Embryonic facial prominence (tissue), 1 donor: ENCODE results near the gene FSTL4.

Source experiments
- DNase-seq: peaks from one replicate; pipeline ENCODE4 v3.0.0-alpha.2; 2016; ENCODE audit errors: extremely low spot score

FSTL4 gene

GRCh38 chr5:133341915-133342710 is 270.2 kb downstream of the FSTL4 start:
- no peak for DNase-seq

DNA sequence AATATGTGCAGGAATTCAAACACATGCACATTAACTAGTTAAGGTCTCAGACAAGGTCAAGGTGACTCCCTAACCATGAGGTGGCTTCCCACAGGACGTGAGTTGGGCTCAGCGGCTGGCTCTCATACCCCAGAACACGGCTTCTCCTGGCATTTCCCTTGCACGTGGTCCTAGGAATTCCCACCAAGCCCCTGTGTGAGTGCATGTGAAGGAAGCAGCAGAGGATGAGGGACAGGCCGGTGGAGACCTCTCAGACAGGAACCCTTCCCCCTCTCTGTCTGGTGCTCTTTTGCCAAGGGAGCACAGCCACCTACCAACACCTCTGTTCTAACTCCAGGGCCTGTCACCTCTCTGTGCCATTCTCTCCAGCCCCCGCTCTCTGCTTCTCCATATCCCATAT is 271.0 kb downstream of the FSTL4 start:
- DNase-seq: no peak

- DNase-seq: no peak
Measured at GRCh38 chr5:133340822-133341221, 271.5 kb downstream of the FSTL4 start.

DNA sequence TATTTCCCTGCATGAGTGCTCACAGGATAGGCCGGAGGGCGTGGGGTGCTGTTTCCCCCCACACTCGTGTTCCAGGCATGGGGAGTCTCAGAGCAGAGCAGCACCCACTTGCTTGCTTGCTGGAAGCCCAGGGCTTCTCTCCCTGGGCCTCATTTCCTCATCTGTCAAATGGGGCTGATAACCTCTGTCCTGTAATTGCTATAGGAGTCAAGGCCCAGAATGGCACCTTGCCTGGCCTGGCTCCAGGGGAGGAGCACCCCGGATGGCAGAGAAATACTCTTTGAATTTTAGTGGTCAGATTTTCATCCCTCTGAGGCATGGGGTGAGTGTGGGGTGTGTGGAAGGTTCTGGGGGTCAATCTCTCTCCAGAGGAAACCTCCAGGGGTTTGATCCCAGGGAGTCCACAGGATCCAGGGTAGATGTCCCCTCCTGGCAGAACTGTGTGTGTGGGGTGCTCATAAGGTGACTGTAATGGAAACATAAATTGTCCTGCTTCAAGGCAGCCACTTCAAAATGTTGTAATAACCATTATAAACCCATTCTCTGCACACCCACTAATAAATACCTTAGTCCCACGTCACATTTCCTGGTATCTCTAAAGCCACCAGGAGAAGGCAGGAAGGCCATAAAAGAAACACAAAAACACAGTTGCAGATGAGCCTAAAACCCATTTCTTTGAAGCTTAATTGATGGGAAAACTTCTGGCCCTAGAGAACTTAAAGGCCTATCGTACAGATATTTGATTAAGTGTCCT is 272.2 kb downstream of the FSTL4 start:
- no peak for DNase-seq

DNA sequence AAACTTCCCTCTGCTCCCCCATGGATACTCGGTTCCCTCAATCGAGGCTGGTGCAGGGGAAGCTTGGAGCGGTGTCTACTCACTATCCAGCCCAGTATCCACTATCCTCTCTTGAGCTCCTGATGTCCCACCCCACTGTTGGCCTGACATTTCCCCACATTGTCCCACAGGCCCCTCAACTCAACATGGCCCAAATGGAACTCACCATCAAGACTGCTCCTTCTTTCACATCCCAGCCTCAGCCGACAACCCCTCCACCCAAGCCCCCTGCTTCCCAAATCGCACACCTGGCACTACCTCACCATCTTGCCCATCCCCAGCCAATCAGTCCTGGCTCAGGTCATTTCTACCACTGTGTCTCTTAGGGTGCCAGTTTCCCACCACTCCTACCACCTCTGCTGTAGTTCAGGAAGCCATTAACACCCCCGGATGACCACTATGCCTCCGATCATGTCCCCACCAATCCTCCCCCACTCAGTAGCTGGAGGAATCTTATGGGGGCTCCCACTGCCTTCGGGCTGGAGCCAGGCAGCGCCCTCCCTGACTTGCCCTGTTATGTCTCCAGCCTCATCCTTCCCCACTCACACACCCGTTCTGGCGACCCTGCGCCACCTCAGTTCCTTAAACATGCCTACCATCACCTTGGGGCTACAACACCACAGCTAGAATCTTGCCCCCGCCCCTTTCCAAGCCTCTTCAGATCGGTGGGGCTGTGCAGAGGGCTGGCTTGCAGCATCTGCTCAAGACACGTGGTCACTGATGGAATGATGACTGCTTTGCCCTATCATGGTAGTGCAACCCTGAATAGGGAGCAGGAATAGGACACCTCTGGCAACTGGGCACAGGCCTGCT is 273.6 kb downstream of the FSTL4 start:
- no peak for DNase-seq

GRCh38 chr5:133337795-133338445 is 274.4 kb downstream of the FSTL4 start:
- no peak for DNase-seq

- no peak for DNase-seq
Measured at GRCh38 chr5:133336969-133337410, 275.4 kb downstream of the FSTL4 start.

- no peak for DNase-seq
Measured at GRCh38 chr5:133336121-133336968, 276.0 kb downstream of the FSTL4 start.

GRCh38 chr5:133334796-133335639 is 277.3 kb downstream of the FSTL4 start:
- no peak for DNase-seq

GRCh38 chr5:133333326-133334150 is 278.8 kb downstream of the FSTL4 start:
- DNase-seq: no peak

DNA sequence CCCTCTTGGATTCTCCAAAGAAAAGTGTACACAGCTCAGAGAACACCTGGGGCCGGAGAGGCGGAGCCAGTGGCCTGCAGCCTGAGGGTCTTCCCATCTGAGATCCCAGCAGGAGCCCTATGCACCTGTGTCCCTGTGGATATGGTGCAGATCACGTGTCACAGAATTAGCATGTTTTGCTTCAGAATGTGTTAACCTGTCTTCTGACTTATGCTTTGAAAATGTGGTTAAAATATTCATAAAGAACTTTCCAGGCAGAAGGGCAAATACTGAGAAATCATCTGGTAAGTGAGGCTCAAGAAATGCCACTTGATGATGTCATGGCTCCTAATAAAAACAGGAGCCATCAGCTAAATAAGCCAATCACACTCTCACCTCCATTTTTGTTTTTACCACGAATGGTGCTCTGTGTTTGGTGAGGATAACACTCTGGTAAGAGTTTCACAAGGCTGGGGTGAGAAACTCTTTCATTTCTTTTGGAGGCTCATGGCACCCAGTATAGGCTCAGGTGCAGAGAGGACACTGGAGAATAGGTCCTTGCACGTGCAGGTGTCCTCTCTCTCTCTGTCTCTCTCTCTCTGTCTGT is 279.8 kb downstream of the FSTL4 start:
- no peak for DNase-seq

DNA sequence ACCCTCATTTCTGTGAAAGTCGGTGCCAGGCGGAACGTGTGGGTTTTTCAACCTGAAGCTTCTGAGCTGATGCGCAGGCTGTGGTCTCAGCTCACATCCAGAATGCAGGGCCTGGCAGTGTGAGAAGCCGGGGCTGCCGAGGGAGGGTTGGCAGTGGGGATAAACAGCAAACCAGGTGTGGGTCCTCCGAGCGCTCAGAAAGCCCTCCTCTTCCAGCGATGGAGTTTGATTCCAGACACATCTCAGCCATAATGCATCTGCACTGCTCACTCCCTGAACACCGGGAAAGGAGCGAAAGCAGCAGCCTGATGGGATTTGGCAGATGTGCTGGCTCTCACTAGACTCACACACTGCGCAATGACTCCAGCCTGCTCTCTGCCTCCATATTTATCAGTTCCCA is 280.4 kb downstream of the FSTL4 start:
- DNase-seq: no peak

DNA sequence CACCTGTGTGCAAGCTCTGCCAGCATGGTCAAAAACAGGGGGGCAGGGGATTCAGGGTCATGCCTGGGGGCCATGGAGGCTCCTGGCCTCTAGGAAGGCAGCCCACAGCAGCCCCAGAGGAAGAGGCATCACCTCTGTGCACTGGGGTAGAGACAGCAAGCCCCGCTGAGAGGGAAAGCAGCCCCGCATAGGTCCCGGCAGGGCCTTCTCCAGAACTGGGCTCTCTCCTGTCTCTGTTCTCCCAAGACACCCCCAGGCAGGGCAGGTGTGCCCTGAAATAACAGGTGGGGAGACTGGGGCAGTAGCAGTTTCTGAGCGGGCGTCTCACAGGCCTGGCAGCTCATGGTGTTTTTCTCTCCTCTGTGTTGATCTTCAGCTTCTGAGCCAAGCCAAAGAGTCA is 281.4 kb downstream of the FSTL4 start:
- no peak for DNase-seq

GRCh38 chr5:133328800-133329199 is 283.5 kb downstream of the FSTL4 start:
- DNase-seq: no peak

DNA sequence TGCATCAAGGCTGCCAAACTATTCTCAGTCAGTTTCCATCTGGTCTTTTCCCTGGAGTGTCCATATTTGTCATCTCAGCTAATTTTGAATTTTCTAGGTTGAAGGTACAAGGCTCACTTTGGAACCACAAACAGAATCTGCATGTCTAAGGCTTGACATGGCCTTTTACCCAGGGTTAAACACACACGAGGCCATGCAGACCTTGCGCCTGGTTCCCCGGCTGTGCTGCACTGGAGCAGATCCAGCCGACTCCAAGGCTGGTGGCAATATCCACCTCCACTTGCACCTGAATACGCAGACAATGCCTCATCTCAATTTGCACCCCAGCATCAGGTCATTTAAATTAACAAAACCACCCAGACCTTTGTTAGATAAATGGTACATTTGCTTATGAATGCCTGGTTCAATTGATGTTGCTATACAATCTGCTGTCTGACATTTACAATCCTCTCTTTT is 284.4 kb downstream of the FSTL4 start:
- DNase-seq: no peak

- no peak for DNase-seq
Measured at GRCh38 chr5:133326361-133326760, 286.0 kb downstream of the FSTL4 start.

- no peak for DNase-seq
Measured at GRCh38 chr5:133325864-133326263, 286.5 kb downstream of the FSTL4 start.

DNA sequence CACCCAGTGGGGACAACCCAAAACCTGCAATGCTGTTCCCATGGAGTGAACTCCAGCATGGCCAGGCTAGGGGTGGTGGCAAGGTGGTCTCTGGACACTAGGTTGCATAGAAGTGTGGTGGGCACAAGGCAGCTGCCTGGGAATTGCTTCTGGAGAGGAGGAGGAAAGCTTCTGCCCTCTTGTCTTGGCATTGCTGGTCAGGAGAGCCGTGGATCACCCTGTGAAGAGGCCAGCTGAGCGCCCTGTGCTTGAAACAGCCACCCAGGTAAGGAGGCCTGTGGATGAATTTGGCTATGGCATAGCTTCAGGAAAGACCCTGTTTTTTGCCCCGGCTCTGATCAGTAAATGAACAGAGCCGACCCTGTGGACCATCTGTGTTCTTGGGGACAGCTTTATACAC is 287.4 kb downstream of the FSTL4 start:
- DNase-seq: no peak
